Natural killer cell (primary cell): Measurements from ENCODE around the gene UNC79. TPM values are rescaled to one million over a fixed set of nuclear protein-coding genes. Genes with fewer than 3 reads are reported as not detected.

Experiments
- ATAC-seq, 3 donors: fragments of 150-1000 bp in 2 of 3; fragments of 200-7000 bp in 1 of 3; cut with Tn5 transposase; 1 replicate in 1 of 3; 2 replicates in 2 of 3; pipeline ENCODE4 v1.10.0; 2021; ENCODE audit warnings: mild to moderate bottlenecking in 2 of 3, moderate library complexity in 2 of 3
- DNase-seq, 2 donors: peaks; one replicate each; pipeline versions ENCODE4 v3.0.0 to v3.0.0-alpha.2; 2013 to 2021; ENCODE audit warnings: mixed read lengths in 1 of 2
- H3K27ac ChIP-seq: one replicate; pipeline ENCODE4 v1.5.1; 2013; ENCODE audit warnings: mild to moderate bottlenecking, low read length
- H3K27me3 ChIP-seq: one replicate; pipeline ENCODE4 v1.6.1; 2013; ENCODE audit warnings: low read length; ENCODE audit not compliant: control insufficient read depth, insufficient read depth
- H3K36me3 ChIP-seq: one replicate; pipeline ENCODE4 v1.6.1; 2013; ENCODE audit warnings: low read length; ENCODE audit not compliant: control insufficient read depth, insufficient read depth
- H3K4me1 ChIP-seq: one replicate; pipeline ENCODE4 v1.6.1; 2013; ENCODE audit warnings: low read length; ENCODE audit not compliant: control insufficient read depth, insufficient read depth
- H3K4me3 ChIP-seq: one replicate; pipeline ENCODE4 v1.5.1; 2013; ENCODE audit warnings: low read length
- H3K9me3 ChIP-seq: one replicate; pipeline ENCODE4 v1.6.1; 2013; ENCODE audit warnings: low read length; ENCODE audit not compliant: control insufficient read depth, insufficient read depth
- H3K27ac Mint-ChIP-seq, 2 donors: one replicate each; pipeline ENCODE4 v1.8.0; 2022; ENCODE audit warnings: mild to moderate bottlenecking in 2 of 2, mixed read lengths in 2 of 2, moderate library complexity in 1 of 2
- H3K27me3 Mint-ChIP-seq, 2 donors: one replicate each; pipeline ENCODE4 v1.8.0; 2022; ENCODE audit warnings: low read depth in 2 of 2, mixed read lengths in 2 of 2
- H3K36me3 Mint-ChIP-seq: one replicate; pipeline ENCODE4 v1.8.0; 2022; ENCODE audit warnings: mixed read lengths
- H3K4me1 Mint-ChIP-seq, 2 donors: one replicate each; pipeline ENCODE4 v1.8.0; 2022; ENCODE audit warnings: mixed read lengths in 2 of 2
- H3K4me3 Mint-ChIP-seq: one replicate; pipeline ENCODE4 v1.8.0; 2022; ENCODE audit warnings: mild to moderate bottlenecking, moderate library complexity, mixed read lengths
- H3K9me3 Mint-ChIP-seq, 2 donors: one replicate each; pipeline ENCODE4 v1.8.0; 2022; ENCODE audit warnings: mixed read lengths in 2 of 2
- CTCF ChIP-seq: fragments of 200-600 bp; IDR thresholded peaks from one replicate; pipeline ENCODE4 v1.8.0; 2022; ENCODE audit warnings: antibody characterized with exemption
- WGBS: methylation state at CpG from one replicate; pipeline ENCODE4 v1.1.7; 2013; ENCODE audit warnings: missing lambda C conversion rate; ENCODE audit not compliant: insufficient coverage; 5-methylcytosine and 5-hydroxymethylcytosine counted together
- intact Hi-C: fragments of 100-400 bp; cut with micrococcal nuclease; formaldehyde crosslinking; loops from one replicate; pipeline ENCODE4 v1.14.2; 2022
- total RNA-seq, 4 donors: library from RNA; stranded (reverse); fragments of 120-200 nt in 1 of 4; gene quantifications; one replicate each; pipeline versions ENCODE4 v1.2.3 to v1.2.4, GENCODE V29; 2013 to 2022

Gene UNC79
- total RNA-seq, 3 donors from 2014 or later (not counting 1 experiment from before 2014, with no cell fraction given): 0.05 TPM; not detected in 1

- Histone ChIP-seq H3K4me3 (no peak overlapping the region), H3K9me3 (no peaks in the 10 kb centered on the region), H3K4me1 (peaks cover 17% of the 10 kb centered on the region), H3K27me3 (no peaks in the 10 kb centered on the region), H3K36me3 (no peaks in the 10 kb centered on the region), H3K27ac (no peak overlapping the region)
- Mint-ChIP-seq H3K27ac (no peak overlapping the region), H3K36me3 (no peaks in the 10 kb centered on the region), H3K9me3 (no peaks in the 10 kb centered on the region), H3K27me3 (no peaks in the 10 kb centered on the region), H3K4me1 (no peaks in the 10 kb centered on the region), H3K4me3 (no peak overlapping the region)
- no peak for TF ChIP-seq CTCF
- DNase-seq (no peak), ATAC-seq (no peak)
- 87% methylated on average over 24 of the region's 25 CpGs for WGBS
- intact Hi-C loops: no loop called here
These were observed 317.7 kb downstream of the UNC79 start for GRCh38 chr14:93748208-93749075.

- intact Hi-C loops: no loop called here
- Histone ChIP-seq H3K9me3 (no peaks in the 10 kb centered on the region), H3K4me1 (peaks cover 15% of the 10 kb centered on the region), H3K4me3 (no peak overlapping the region), H3K36me3 (no peaks in the 10 kb centered on the region), H3K27me3 (no peaks in the 10 kb centered on the region), H3K27ac (no peak overlapping the region)
- H3K27me3 Mint-ChIP-seq: no peaks in the 10 kb centered on the region
- no peak for DNase-seq
- no peak overlapping the region for H3K4me3 Mint-ChIP-seq
- no peaks in the 10 kb centered on the region for H3K9me3 Mint-ChIP-seq
- no peak for TF ChIP-seq CTCF
- H3K27ac Mint-ChIP-seq: no peak overlapping the region
- H3K36me3 Mint-ChIP-seq: no peaks in the 10 kb centered on the region
- WGBS: 93% methylated on average over 8 of the region's 8 CpGs
- no peak for ATAC-seq
- H3K4me1 Mint-ChIP-seq: no peaks in the 10 kb centered on the region
These were observed 318.3 kb downstream of the UNC79 start for GRCh38 chr14:93749076-93749420.

- Mint-ChIP-seq H3K27me3 (no peaks in the 10 kb centered on the region), H3K27ac (no peak overlapping the region), H3K36me3 (no peaks in the 10 kb centered on the region), H3K4me1 (no peaks in the 10 kb centered on the region), H3K9me3 (no peaks in the 10 kb centered on the region), H3K4me3 (no peak overlapping the region)
- H3K9me3 ChIP-seq: no peaks in the 10 kb centered on the region
- ATAC-seq (no peak), DNase-seq (no peak)
- no peak for TF ChIP-seq CTCF
- intact Hi-C loops: no loop called here
- WGBS: 78% methylated on average over 19 of the region's 19 CpGs
- no peak overlapping the region for H3K4me3 ChIP-seq
- no peak overlapping the region for H3K27ac ChIP-seq
- H3K4me1 ChIP-seq: no peaks in the 10 kb centered on the region
- H3K27me3 ChIP-seq: no peaks in the 10 kb centered on the region
- H3K36me3 ChIP-seq: no peaks in the 10 kb centered on the region
These were observed 321.4 kb downstream of the UNC79 start for GRCh38 chr14:93751946-93752655.
